ENCODE measurements around the gene LYPD4.

The LYPD4 gene

DNA sequence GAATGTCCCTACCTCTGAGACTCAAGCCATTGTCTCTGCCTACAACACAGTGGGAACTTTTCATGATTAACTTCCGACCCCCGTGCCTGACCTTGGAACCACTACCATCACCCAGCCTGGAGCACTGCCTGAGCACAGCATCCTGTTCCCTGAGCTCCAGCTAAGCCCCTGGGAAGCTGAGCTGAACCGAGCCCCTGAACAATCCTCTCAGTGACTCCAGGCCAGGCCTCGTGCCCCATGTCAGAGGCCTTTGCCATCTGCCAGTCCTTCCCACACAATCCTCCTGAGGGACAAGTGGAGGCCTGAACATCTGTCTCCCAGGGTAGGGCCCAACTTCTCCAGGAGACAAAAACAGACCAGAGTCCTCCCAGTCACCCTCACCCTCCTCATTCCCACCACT is 30.6 kb downstream of the LYPD4 start:
- no peak overlapping the region for H3K4me3 ChIP-seq (ENCODE audit: low read depth, low read length)
- TF ChIP-seq, protein P1, sequence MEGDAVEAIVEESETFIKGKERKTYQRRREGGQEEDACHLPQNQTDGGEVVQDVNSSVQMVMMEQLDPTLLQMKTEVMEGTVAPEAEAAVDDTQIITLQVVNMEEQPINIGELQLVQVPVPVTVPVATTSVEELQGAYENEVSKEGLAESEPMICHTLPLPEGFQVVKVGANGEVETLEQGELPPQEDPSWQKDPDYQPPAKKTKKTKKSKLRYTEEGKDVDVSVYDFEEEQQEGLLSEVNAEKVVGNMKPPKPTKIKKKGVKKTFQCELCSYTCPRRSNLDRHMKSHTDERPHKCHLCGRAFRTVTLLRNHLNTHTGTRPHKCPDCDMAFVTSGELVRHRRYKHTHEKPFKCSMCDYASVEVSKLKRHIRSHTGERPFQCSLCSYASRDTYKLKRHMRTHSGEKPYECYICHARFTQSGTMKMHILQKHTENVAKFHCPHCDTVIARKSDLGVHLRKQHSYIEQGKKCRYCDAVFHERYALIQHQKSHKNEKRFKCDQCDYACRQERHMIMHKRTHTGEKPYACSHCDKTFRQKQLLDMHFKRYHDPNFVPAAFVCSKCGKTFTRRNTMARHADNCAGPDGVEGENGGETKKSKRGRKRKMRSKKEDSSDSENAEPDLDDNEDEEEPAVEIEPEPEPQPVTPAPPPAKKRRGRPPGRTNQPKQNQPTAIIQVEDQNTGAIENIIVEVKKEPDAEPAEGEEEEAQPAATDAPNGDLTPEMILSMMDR (IDR thresholded peaks at IDR 0.05; ENCODE audit: insufficient read depth, low read depth, low read length, missing control alignments): no peak
- no peak for DNase-seq (ENCODE audit: low read depth)

DNA sequence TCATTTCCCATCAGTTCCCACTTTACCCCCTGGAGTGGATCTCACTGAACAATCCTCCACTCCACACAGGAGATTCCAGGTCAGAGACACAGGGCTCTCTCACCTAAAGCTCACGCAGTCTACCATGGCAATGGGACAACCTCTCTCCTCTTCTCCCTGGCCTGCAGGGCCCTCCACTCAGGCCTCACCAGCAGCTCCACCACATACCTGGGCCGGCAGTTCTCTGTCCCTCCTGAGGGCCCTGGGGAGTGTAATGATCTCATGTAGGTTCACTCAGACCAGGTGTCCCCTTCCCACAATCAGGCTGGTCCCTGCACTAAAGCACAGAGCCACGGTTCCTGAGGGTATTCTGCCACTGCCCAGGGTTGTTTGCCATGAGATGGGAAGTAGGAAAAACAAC is 32.5 kb downstream of the LYPD4 start:
- TF ChIP-seq, protein P1 (IDR thresholded peaks at IDR 0.05; ENCODE audit: insufficient read depth, low read depth, low read length, missing control alignments): no peak
- DNase-seq (ENCODE audit: low read depth): no peak
- no peak overlapping the region for H3K4me3 ChIP-seq (ENCODE audit: low read depth, low read length)

- TF ChIP-seq, protein P1 (IDR thresholded peaks at IDR 0.05; ENCODE audit: insufficient read depth, low read depth, low read length, missing control alignments): no peak
- H3K4me3 ChIP-seq (ENCODE audit: low read depth, low read length): no peak overlapping the region
Observed at GRCh38 chr19:41811036-41811435, 33.4 kb downstream of the LYPD4 start.

GRCh38 chr19:41810301-41810700 is 34.2 kb downstream of the LYPD4 start:
- DNase-seq (ENCODE audit: low read depth): no peak
- no peak overlapping the region for H3K4me3 ChIP-seq (ENCODE audit: low read depth, low read length)
- TF ChIP-seq, protein P1 (IDR thresholded peaks at IDR 0.05; ENCODE audit: insufficient read depth, low read depth, low read length, missing control alignments): no peak

More at GRCh38 chr19:41811036-41811435, 33.4 kb downstream of the LYPD4 start:
- DNase-seq (ENCODE audit: low read depth): no peak

- TF ChIP-seq, protein P1 (IDR thresholded peaks at IDR 0.05; ENCODE audit: insufficient read depth, low read depth, low read length, missing control alignments): no peak
- no peak overlapping the region for H3K4me3 ChIP-seq (ENCODE audit: low read depth, low read length)
- no peak for DNase-seq (ENCODE audit: low read depth)
Observed at GRCh38 chr19:41808663-41809566, 35.6 kb downstream of the LYPD4 start.

DNA sequence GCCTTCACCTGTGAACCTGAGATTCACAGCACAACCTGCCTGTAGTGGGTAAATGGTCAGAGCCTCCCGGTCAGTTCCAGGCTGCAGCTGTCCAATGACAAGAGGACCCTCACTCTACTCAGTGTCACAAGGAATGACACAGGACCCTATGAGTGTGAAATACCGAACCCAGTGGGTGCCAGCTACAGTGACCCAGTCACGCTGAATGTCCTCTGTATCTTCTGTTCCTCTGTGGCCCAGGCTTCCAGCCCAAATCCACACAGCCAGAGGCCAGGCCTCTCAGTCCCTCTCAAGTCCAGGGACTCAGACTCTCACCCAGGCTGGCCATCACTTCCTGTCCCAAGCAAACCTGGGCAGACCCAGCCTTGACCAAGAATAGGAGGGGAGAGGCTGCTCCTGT is 37.3 kb downstream of the LYPD4 start:
- TF ChIP-seq, protein P1 (IDR thresholded peaks at IDR 0.05; ENCODE audit: insufficient read depth, low read depth, low read length, missing control alignments): no peak
- H3K4me3 ChIP-seq (ENCODE audit: low read depth, low read length): no peak overlapping the region
- DNase-seq (ENCODE audit: low read depth): no peak

Measured in GM12865 (cell line).